ENCODE measurements around the gene FBH1.
"Not testable (repeated sequence)": the region's sequence is repeated elsewhere in the genome, so short reads cannot be mapped to it uniquely, and the experiment has no call there.

FBH1 gene

GRCh38 chr10:5876181-5876768, 13.8 kb upstream of the FBH1 start:
- no peak for DNase-seq (ENCODE audit: low read depth in 2 of 2)

DNA sequence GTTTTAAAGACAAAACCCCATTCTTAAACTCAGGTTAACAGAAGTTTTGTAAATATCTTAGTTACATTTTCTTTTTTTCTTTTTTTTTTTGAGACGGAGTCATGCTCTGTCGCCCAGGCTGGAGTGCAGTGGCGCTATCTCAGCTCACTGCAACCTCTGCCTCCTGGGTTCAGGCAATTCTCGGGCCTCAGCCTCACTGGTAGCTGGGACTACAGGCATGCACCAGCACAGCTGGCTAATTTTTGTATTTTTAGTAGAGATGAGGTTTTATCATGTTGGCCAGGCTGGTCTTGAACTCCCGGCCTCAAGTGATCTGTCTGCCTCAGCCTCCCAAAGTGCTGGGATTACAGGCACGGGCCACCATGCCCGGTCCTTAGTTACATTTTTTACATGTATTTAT, 13.0 kb upstream of the FBH1 start:
- not testable (repeated sequence) for DNase-seq (ENCODE audit: low read depth in 2 of 2)

- no peak for DNase-seq (ENCODE audit: low read depth in 2 of 2)
Measured at GRCh38 chr10:5882961-5883360, 7.1 kb upstream of the FBH1 start.

- DNase-seq (ENCODE audit: low read depth in 2 of 2) = no peak
Measured at GRCh38 chr10:5885619-5886018, 4.4 kb upstream of the FBH1 start.

DNA sequence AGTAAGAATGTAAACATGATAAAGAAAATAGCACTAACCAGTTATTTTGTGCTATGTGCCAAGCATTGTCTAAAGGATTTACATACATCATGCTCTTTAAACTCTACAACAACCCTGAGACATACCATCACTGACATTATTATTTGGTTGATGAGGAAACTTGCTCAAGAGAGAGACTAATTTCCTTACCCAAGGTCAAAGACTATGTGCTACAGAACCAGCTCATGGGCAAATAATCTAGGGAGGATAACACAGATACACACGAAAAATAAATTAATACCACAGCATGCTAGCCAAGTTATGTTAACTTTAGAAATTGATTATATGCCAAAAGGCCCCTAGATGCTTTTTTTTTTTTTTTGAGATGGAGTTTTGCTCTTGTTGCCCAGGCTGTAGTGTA, 3.0 kb upstream of the FBH1 start:
- no peak for DNase-seq (ENCODE audit: low read depth in 2 of 2)

DNA sequence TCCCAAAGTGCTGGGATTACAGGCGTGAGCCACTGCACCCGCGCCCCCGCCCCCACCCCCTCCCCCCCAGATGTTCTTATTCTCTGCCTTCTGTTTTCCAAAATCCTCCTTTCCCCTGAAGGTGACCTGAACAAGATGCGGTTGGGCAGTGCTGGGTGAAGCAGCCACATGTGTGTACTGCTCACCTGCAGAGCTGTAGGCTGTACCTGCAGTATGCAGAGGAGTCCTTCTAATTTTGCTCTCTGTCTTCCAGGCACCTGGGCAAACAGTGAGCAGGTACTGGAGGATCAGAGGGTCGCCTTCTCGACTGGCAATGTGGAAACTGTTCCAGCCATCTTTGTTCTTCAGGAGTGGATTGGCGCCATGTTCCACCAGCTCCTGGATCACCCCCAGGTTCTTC, 2.4 kb upstream of the FBH1 start:
- no peak for DNase-seq (ENCODE audit: low read depth in 2 of 2)

DNA sequence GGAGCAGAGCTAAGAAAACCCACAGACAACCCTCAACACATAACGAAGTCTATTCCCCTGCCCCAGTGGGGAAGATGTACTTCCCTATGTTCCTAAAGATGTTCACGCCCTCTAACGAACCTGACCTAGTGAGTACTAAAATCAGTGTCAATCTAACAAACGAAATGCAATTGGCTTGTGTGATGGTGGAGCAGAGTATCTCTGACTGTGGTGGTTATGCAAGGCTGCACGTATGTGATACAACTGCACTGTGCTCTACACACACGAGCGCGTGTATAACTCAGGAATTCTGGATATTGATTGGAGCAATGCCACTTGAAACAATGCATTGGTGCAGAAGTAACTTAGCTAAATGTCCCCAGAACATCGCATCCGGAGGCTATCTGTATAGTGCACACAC, 1.7 kb upstream of the FBH1 start:
- no peak for DNase-seq (ENCODE audit: low read depth in 2 of 2)

DNA sequence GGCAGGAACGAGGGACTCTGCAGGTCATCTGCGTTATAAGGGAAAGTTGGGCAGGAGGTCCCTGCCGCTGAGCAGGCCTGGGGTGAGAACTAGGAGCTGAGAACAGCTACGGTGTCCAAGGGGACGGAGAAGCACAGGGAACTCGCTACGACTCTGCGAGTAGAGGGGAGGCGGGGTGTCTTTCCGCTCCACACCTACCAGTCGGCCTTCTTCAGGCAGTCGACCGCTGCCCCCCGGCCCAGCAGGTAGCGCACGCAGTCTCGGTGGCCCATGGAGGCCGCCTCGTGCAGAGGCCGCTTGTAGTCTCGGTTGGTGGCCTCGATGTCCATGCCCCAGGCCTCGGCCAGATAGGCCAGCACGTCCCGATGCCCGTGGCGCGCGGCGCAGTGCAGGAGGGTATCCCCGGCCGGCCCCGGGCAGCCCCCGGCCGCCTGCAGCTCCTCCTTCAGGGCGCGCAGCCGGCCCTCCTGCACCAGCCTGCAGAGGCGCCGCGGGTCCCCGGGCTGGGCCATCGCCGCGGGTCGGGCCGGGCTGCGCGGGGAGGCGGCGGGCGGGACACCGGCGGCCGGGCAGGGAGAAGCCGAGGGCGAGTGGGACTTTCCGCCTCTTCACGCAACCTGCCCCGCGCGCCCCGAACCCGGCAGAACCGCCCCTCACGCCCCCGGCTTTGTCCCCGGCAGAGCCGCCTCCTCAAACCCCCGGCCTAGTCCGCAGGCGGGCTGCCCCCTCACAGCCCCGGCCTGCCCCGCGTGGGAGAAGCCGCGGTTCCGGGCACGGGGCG, 1.0 kb upstream of the FBH1 start:
- peak; percentile 2 to 26 for DNase-seq (ENCODE audit: low read depth in 2 of 2)

DNA sequence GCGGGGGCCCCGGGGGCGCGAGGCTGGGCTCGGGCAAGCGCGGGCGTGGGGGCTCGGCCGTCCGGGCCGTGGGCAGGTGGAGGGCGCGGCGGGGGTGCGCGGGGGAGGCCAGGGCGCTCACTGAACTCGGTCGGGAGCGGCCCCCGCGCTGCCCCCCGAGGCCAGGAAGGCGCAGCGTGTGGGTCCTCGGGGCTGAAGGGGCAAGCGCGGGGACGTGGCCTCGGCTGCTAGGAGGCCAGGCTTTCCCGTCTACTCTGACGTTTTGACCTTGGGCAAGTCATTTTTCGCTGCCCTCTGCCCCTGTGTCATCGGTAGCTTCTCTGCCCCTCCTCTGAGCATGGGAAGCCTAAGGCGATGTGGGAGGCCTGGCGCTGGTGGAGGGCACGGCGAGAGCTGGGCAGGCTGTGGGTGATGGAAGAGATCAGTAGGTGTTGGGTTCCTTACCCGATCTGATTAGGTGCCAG, 441 bp downstream of the FBH1 start:
- peak; percentile 7 to 15 for DNase-seq (ENCODE audit: low read depth in 2 of 2)

GRCh38 chr10:5891009-5891408, 966 bp downstream of the FBH1 start:
- no peak for DNase-seq (ENCODE audit: low read depth in 2 of 2)

DNA sequence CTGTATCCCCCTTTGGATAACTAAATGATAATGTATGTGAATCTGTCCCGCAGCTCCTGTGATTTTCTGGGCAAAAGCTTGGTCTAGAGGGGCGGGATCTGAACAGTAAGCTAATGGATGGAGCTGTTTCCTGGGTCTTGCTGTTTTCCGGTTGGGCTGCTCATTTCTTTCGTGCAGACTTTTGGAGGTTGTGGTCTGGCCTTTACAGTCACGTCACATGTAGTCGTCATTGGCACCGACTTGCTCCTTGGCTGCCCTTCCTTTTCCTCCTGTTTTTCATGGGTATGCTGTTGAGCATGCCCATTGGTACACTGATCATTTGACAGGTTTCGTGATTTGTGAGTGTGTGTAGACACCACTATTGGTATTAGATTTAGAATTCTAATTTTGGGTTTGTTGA, 2.0 kb downstream of the FBH1 start:
- no peak for DNase-seq (ENCODE audit: low read depth in 2 of 2)

DNA sequence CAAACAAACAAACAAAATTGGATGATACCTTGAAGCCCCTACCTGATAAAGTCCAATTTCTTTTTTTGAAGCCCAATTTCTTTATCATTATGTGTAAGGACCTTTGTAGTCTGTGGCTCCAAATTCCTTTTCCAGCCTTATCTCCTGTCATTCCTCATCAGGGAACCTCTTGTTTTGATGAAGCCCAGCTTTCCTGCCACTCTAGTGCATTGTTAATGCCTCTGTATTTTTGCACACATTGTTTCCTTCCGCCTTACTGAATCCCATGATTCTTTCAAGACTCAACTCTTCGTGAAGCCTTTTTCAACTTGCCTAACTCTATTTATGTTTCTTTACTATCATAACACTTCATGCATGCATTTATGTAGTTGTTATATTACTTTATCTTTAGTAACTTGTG, 3.3 kb downstream of the FBH1 start:
- no peak for DNase-seq (ENCODE audit: low read depth in 2 of 2)

- DNase-seq (ENCODE audit: low read depth in 2 of 2) = no peak
Measured at GRCh38 chr10:5894403-5894802, 4.4 kb downstream of the FBH1 start.

GRCh38 chr10:5894873-5895272, 4.8 kb downstream of the FBH1 start:
- DNase-seq (ENCODE audit: low read depth in 2 of 2) = no peak

DNA sequence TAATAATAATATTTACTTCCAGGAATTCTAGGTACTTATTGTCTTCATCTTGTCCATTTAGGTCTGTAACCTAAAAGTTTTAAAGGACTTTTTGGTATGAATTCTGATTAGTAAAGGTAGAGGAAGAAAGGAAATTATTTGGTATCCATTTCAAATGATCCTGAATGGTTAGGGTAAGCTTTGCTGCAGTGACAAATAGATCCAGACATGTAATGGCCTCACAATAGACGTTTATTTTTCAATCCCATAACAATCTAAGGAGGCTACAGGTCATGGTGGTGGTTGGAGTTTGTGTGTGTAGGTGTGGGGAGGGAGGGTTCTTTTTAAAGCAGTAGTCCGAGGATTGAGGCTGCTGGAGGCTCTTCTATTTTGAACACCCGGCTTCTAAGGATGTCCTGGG, 5.3 kb downstream of the FBH1 start:
- no peak for DNase-seq (ENCODE audit: low read depth in 2 of 2)

GRCh38 chr10:5895804-5896203, 5.8 kb downstream of the FBH1 start:
- no peak for DNase-seq (ENCODE audit: low read depth in 2 of 2)

DNA sequence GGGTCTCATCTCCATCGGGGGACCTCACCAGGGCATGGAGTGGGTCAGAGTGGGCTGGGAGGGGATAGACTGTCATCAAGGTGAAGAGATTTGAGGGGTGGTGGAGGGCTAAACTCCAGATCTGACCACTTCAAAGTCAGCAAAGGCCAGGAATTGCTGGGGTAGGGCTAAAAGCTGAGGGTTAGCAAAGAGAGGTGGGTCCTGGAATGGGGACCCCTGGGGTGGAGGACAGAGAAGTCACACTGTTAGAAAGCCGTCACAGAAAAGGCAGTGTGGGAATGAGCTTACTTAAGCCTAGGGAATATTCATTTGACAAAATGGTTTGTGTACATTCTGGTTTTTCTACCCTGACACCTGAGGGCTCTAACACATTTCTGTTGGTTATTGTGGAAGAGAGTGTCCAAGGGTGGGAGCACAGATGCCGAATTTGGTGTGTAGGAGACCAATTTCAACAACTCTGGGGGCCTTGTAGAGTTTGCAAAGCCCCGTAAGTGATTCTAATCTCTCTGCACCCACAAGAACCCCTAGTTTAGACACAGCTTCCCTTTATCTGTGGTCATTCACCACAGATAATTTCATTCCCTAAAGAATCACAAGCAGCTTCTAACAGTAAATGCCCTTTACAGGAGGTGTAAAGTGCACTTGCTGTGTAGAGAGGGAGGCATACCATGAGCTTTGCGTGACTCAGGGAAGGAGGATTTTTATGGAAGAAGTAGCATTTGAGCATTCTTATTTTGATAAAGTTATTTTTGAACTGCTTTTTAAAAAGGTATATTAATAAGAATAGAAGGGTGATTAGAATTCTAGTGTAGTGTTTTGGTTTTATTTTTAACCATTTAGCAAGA, 6.4 kb downstream of the FBH1 start:
- DNase-seq (ENCODE audit: low read depth in 2 of 2) = no peak

- DNase-seq (ENCODE audit: low read depth in 2 of 2) = no peak
Measured at GRCh38 chr10:5897053-5897340, 7.0 kb downstream of the FBH1 start.

DNA sequence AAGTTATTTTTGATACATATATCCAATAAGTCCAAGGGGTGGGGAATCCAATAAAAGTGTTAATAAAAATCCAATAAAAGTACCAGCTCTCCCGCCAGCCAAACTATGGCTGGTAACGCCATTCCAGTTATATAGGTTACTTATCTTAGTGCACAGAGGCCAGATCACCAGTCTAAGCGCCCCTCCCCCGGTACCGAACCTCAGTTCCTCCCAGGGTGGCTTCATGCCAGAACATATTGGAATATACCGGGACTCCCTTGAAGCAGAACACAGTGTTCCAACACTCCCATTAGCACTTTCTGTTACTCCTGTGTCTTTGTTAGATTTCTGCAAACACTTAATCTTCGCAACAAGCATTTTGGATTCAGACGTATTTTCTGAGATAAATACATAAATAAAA, 7.5 kb downstream of the FBH1 start:
- DNase-seq (ENCODE audit: low read depth in 2 of 2) = no peak

DNA sequence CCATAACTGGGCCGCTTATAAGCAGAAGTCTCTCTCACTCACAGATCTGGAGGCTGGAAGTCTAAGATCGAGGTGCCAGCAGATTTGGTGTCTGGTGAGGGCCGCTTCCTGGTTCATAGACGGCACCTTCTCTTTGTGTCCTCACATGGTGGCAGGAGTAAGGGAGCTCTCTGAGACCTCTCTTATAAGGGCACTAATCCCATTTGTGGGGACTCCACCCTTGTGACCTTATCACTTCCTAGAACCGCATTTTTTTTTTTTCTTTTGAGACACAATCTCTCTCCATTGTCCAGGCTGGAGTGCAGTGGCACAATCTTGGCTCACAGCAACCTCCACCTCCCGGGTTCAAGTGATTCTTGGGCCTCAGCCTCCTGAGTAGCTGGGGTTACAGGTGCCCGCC, 8.1 kb downstream of the FBH1 start:
- no peak for DNase-seq (ENCODE audit: low read depth in 2 of 2)

- no peak for DNase-seq (ENCODE audit: low read depth in 2 of 2)
Measured at GRCh38 chr10:5900247-5900646, 10.2 kb downstream of the FBH1 start.

DNA sequence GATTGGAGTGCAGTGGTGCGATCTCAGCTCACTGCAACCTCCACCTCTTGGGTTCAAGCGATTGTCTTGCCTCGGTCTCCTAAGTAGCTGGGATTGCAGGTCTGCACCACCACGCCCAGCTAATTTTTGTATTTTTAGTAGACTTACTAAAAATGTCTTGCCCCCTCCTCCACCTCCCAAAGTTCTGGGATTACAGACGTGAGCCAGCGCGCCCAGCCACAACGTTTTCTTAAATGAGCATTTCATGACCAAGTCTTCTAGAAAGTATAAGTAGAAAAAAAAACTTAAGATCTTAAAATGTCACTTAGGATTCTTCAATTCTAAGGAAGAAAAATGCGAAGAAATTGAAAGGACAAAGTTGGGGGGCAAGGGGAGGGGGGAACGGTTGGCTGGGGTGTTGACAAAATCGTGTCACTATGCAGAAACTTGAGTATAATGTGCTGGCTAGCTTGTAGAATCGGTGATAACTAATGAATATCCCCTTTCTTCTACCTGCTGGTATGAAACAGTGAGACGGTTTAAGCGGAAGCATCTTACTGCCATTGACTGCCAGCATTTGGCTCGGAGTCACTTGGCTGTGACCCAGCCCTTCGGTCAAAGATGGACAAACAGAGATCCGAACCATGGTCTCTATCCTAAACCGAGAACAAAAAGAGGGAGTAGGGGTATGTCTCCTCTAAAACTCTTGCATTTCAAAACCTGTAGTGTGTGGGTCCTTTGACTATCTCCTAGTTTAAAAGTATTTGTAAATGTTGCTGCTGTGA, 12.7 kb downstream of the FBH1 start:
- DNase-seq (ENCODE audit: low read depth in 2 of 2) = no peak

Measured in stimulated activated CD8-positive, alpha-beta memory T cell treated with anti-CD3 and anti-CD28 coated beads, Interleukin-15, amount 100 ng/mL, for 48 hours (primary cell).